Measurements from ENCODE around the gene FAM98B. TPM values are rescaled to one million over a fixed set of nuclear protein-coding genes. Genes with fewer than 3 reads are reported as not detected.

FAM98B gene
- total RNA-seq, 2 donors from 2014 or later: 24.1 to 36.8 TPM

DNA sequence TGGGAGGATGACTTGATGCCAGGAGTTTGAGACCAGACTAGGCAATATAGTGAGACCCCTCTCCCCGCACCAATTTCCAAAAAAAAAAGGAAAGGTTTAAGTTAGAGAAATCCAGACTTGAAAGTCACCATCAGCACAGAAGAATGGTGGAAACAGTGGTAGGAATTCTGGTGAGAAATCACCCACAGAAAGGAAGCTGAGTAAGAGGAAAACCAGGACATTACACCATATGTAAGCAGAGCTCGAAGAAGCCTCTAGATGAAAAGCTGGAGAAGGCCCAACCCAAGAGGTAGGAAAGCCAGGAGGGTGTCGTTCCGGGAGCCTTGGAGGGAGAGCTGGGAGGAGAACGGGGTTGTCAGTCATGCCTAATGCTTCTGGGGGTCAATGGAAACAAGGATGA lies 70.2 kb downstream of the FAM98B start:
- ATAC-seq (no peak), DNase-seq (ENCODE audit: low spot score) (no peak)
- H3K9me3 Mint-ChIP-seq: peaks cover 3% of the 10 kb centered on the region
- H3K36me3 Mint-ChIP-seq: peaks cover 24% of the 10 kb centered on the region
- peaks cover 46 to 47% of the 10 kb centered on the region in 2 donors for H3K4me1 Mint-ChIP-seq (ENCODE audit: low read depth in 2 of 2)
- H3K27me3 Mint-ChIP-seq: no peaks in the 10 kb centered on the region
- no peak overlapping the region for H3K4me3 Mint-ChIP-seq
- H3K27ac Mint-ChIP-seq: peak overlapping the region; percentile 58

DNA sequence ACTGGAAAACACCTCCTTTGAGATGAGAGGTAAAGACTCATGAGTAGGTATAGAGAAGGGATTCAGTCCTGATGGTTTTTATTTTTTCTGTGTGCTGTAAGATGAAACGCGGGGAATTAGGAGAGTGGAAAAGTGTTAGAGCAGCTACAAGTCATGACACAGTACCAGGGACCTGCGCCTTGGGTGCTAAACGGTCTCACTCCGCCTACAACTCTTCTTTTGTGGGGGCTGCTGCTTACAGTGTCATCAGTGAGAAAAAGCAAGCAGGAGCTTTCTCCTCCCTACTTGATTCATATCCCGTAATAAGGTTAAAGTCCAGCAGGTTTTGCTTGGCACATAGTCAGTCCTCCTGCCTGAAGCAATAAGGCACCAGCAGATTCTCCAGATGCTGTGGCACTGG lies 71.6 kb downstream of the FAM98B start:
- H3K9me3 Mint-ChIP-seq: peaks cover 5% of the 10 kb centered on the region
- peak overlapping the region in 1 of 2 donors; percentile 58 for H3K27ac Mint-ChIP-seq
- no peak for DNase-seq (ENCODE audit: low spot score)
- H3K36me3 Mint-ChIP-seq: peaks cover 38% of the 10 kb centered on the region
- H3K4me3 Mint-ChIP-seq: no peak overlapping the region
- ATAC-seq: no peak
- peaks cover 56 to 59% of the 10 kb centered on the region in 2 donors for H3K4me1 Mint-ChIP-seq (ENCODE audit: low read depth in 2 of 2)
- no peaks in the 10 kb centered on the region for H3K27me3 Mint-ChIP-seq

DNA sequence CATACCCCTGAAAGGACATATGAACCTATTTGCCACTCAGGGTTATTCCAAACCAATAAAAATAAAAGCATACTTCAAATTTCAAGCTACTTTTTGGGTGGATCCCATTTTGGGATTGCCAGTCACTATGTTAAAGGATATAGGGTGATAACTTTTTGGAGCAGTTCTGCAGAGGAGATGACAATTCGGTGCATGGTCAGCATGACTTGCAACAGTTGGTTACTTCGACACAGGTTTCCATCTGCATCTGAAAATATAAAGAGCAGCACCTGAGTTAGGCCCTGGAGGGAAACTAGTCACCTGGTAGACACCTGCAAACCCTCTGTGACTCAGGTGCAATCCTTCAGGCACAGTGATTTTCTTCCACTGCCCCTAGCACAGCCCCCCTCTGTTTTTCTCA lies 72.2 kb downstream of the FAM98B start:
- Mint-ChIP-seq H3K36me3 (peaks cover 41% of the 10 kb centered on the region), H3K4me1 (ENCODE audit: low read depth in 2 of 2) (peaks cover 60 to 64% of the 10 kb centered on the region in 2 donors), H3K27me3 (no peaks in the 10 kb centered on the region), H3K4me3 (no peak overlapping the region), H3K9me3 (peaks cover 5% of the 10 kb centered on the region), H3K27ac (peak overlapping the region in 1 of 2 donors; percentile 58)
- DNase-seq (ENCODE audit: low spot score): no peak
- no peak for ATAC-seq

DNA sequence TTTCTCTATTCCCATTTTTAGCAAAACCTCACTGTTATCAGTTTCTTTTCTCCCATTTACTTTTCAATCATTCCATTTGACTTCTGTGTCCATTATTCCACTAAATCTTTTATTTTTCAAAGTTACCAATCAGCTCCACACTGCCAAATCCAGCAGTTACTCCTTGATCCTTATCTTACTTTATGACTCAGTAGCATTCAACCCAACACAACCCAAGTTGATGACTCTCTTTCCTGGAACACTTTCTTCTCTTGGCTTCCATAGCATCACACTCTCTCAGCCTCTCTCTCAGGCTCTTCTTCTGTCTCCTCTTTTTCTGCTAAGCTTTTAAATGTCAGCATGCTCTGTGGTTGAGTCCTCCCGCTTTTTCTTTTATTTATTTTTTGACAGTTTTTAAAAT lies 74.4 kb downstream of the FAM98B start:
- no peak for ATAC-seq
- peaks cover 53% of the 10 kb centered on the region for H3K36me3 Mint-ChIP-seq
- no peak for DNase-seq (ENCODE audit: low spot score)
- H3K4me3 Mint-ChIP-seq: no peak overlapping the region
- H3K4me1 Mint-ChIP-seq (ENCODE audit: low read depth in 2 of 2): peaks cover 61 to 68% of the 10 kb centered on the region in 2 donors
- no peaks in the 10 kb centered on the region for H3K27me3 Mint-ChIP-seq
- peak overlapping the region; percentile 36 to 62 for H3K27ac Mint-ChIP-seq
- peaks cover 5% of the 10 kb centered on the region for H3K9me3 Mint-ChIP-seq

DNA sequence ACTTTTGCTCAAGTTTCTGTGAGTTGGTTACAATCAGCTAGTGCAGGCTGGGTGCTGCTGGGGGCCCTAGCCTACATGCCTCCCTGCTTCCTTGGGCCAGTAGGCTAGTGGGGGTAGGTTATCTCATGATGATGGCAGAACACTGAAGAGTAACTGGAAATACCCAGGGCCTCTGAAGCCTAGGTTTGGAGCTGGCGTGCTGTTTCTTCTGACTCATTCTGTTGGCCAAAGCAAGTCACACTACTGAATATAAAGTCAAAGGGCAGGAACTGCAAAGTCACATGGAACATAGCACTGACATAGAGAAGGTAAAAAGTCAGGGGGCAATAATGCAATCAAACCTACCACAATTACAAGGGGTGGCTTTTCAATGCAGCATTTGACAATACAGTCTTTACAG lies 76.2 kb downstream of the FAM98B start:
- Mint-ChIP-seq H3K9me3 (peaks cover 5% of the 10 kb centered on the region), H3K27ac (peak overlapping the region; percentile 62 to 92), H3K4me3 (peak overlapping the region; percentile 68), H3K36me3 (peaks cover 49% of the 10 kb centered on the region), H3K4me1 (ENCODE audit: low read depth in 2 of 2) (peaks cover 66 to 74% of the 10 kb centered on the region in 2 donors), H3K27me3 (no peaks in the 10 kb centered on the region)
- DNase-seq (ENCODE audit: low spot score) (no peak), ATAC-seq (peak; percentile 85 to 90)

DNA sequence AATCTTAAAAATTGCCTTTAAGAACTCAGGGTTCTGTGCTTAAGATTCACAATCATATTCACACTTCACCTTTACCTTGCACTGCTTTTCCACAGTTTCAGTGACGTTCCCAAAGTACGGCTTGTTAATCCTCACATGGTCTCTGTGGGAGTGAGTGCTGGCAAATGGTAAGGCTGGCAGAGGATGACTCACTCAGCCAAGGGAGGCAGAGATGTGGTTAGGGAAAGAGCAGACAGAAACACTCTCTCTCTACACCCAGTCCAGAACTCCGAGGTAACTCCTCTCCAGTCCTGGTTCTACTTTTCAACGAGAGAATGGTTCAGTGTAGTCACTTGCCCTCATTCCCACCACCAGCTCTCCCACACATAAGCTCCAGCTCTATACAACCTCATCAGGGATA lies 77.6 kb downstream of the FAM98B start:
- DNase-seq (ENCODE audit: low spot score) (no peak), ATAC-seq (no peak)
- Mint-ChIP-seq H3K27me3 (no peaks in the 10 kb centered on the region), H3K9me3 (peaks cover 5% of the 10 kb centered on the region), H3K36me3 (peaks cover 63% of the 10 kb centered on the region), H3K27ac (peak overlapping the region; percentile 62 to 90), H3K4me3 (peak overlapping the region; percentile 24), H3K4me1 (ENCODE audit: low read depth in 2 of 2) (peaks cover 80 to 88% of the 10 kb centered on the region in 2 donors)

DNA sequence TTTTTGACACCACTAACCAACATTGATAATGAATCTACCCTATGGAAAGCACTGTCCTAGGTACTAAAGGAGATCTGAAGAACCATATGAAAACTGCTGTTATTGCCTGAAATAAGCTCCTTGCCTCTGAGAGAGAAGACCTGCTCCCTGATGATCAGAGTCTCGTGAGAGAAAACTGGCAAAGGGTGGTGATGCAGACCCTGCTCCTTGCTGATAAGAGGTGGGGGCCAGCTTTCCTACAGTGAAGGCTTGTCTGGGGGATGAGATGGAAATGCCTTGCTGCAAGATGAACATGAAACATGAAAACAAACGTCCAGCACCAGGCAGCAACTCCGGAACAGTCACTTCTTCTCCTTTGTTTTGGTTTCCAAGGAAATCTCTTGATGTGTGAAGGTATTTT lies 78.8 kb downstream of the FAM98B start:
- no peak for ATAC-seq
- peak overlapping the region; percentile 62 to 90 for H3K27ac Mint-ChIP-seq
- H3K4me3 Mint-ChIP-seq: peak overlapping the region; percentile 22
- no peak for DNase-seq (ENCODE audit: low spot score)
- no peaks in the 10 kb centered on the region for H3K27me3 Mint-ChIP-seq
- H3K4me1 Mint-ChIP-seq (ENCODE audit: low read depth in 2 of 2): peaks cover 85 to 94% of the 10 kb centered on the region in 2 donors
- peaks cover 65% of the 10 kb centered on the region for H3K36me3 Mint-ChIP-seq
- peaks cover 5% of the 10 kb centered on the region for H3K9me3 Mint-ChIP-seq

DNA sequence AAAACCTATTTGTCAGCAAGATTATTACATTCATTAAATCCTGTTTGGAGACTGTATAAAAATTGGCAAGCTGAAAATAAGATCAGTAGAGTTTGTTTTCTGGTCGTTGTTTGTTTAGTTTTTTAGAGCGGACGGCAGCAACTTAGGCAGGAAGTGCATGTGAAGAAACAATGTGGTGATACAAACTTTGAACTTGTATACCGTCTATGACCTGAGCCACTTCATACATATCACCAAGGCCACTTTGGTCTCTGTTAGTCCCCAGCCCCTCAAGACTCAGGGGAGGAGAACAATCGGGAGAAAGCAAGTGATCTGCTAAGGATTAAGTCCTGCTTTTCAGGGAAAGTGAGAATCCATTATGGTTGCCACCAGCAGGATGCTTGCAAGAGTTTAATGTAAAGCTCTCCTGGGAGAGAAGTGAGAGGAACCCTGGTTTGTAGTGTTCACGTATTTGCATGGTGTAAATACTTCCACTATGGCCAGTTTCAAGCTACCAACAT lies 79.5 kb downstream of the FAM98B start:
- H3K27me3 Mint-ChIP-seq: no peaks in the 10 kb centered on the region
- DNase-seq (ENCODE audit: low spot score) (no peak), ATAC-seq (no peak)
- peak overlapping the region; percentile 22 for H3K4me3 Mint-ChIP-seq
- peaks cover 64% of the 10 kb centered on the region for H3K36me3 Mint-ChIP-seq
- peak overlapping the region; percentile 62 to 90 for H3K27ac Mint-ChIP-seq
- H3K4me1 Mint-ChIP-seq (ENCODE audit: low read depth in 2 of 2): peaks cover 86 to 95% of the 10 kb centered on the region in 2 donors
- peaks cover 5% of the 10 kb centered on the region for H3K9me3 Mint-ChIP-seq

DNA sequence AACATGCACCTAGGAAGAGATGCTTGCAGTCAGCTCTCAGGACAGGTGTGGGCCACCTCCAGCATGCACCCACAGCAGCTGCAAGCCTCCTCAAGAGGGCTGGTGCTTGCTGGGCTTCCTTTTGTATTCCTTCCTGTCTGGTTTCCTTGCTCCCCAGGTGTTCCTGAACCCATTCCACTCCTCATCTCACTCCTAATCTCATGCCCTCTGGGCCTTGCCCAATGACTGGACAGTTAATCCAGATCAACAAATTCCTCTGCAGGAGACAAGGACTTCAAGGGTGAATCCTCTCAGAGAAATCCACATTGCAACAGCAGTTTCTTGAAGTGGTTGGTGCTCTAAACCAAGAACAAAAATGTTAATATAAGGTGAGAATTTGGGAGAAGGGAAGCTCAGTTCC lies 80.0 kb downstream of the FAM98B start:
- H3K27me3 Mint-ChIP-seq: no peaks in the 10 kb centered on the region
- DNase-seq (ENCODE audit: low spot score) (no peak), ATAC-seq (no peak)
- peaks cover 61% of the 10 kb centered on the region for H3K36me3 Mint-ChIP-seq
- peak overlapping the region; percentile 62 to 90 for H3K27ac Mint-ChIP-seq
- peak overlapping the region; percentile 6 for H3K4me3 Mint-ChIP-seq
- H3K9me3 Mint-ChIP-seq: peaks cover 4% of the 10 kb centered on the region
- peaks cover 88 to 95% of the 10 kb centered on the region in 2 donors for H3K4me1 Mint-ChIP-seq (ENCODE audit: low read depth in 2 of 2)

DNA sequence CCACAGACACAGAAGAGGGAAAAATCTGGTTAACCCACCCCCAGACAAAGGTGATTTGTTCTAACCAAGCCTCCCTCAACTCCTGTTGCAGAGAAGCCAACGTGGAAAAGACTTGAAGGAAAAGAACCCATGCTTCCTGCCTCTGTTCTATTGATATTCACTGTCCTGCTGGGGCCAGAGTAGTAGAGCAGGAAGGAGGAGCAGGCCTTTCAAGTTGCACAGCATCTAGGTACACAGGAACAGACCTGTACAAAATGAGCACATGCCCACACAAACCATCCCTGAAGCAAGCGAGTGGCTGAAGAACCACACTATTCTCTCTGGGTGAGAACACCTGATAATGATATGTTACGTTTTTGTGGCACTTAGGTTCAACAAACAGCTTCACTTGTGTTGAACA lies 80.8 kb downstream of the FAM98B start:
- H3K27ac Mint-ChIP-seq: peak overlapping the region; percentile 62 to 90
- H3K36me3 Mint-ChIP-seq: peaks cover 53% of the 10 kb centered on the region
- DNase-seq (ENCODE audit: low spot score) (no peak), ATAC-seq (no peak)
- H3K4me3 Mint-ChIP-seq: peak overlapping the region; percentile 26
- no peaks in the 10 kb centered on the region for H3K9me3 Mint-ChIP-seq
- peaks cover 86 to 94% of the 10 kb centered on the region in 2 donors for H3K4me1 Mint-ChIP-seq (ENCODE audit: low read depth in 2 of 2)
- H3K27me3 Mint-ChIP-seq: no peaks in the 10 kb centered on the region

DNA sequence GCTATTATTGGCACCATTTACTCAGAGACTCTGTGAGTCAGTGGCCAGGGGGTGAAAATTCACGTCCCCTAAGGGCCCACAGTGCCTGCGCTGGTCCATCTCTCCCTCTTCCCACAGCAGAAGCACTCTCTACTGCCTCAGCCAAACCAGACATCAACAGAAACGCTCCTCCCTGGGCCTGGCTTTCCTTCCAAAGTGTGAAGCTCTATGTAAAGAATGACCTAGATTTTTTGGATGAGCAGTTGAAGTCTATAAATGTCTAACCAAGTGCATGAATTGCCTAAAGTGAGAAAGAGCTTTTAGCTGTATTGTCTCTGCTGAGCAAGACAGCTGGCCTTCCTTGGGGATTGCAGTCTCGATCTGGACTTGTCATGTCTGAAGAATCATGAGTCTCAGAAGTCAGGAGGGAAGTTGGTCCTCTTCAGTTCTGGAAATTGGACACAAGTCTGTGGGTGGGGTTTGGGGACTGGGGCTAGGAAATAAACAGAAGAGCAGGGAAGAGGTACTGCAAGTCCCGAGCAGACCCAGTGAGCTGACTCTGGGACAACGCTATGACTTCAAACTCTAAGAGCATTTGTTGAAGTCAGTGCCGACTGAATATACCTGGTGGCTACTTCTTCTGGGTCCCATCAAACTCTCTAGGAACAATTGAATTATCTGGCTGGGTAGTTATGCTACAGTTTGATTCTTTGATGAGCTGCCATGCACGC lies 81.7 kb downstream of the FAM98B start:
- H3K9me3 Mint-ChIP-seq: no peaks in the 10 kb centered on the region
- peaks cover 84 to 93% of the 10 kb centered on the region in 2 donors for H3K4me1 Mint-ChIP-seq (ENCODE audit: low read depth in 2 of 2)
- peaks cover 44% of the 10 kb centered on the region for H3K36me3 Mint-ChIP-seq
- H3K27ac Mint-ChIP-seq: peak overlapping the region; percentile 62 to 90
- peak overlapping the region; percentile 39 for H3K4me3 Mint-ChIP-seq
- H3K27me3 Mint-ChIP-seq: no peaks in the 10 kb centered on the region
- ATAC-seq (no peak), DNase-seq (ENCODE audit: low spot score) (no peak)

DNA sequence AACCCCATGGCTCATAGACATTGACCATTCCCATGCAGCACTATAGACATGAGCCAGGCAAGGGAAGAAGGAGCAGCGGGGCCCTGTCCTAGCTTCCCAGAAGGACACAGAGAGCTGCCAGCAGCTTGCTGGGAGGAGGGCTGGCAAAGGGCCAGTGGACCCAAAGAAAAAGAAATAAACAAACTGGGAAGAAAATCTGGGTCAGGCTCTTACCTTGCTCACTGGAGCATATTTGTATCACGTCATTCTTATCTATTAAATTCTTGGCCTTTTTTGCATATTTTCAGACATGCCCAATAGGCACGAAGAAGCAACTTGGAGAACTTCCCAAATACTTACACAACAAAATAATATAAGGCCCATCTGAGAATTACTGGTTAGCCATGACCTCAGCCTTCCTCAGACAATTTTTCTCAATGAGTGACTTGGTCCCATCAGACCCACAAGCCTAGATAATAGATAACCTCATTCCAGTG lies 82.3 kb downstream of the FAM98B start:
- peak overlapping the region; percentile 62 to 90 for H3K27ac Mint-ChIP-seq
- H3K36me3 Mint-ChIP-seq: peaks cover 42% of the 10 kb centered on the region

More for the DNA sequence above, 82.3 kb downstream of the FAM98B start:
- H3K4me1 Mint-ChIP-seq (ENCODE audit: low read depth in 2 of 2): peaks cover 85 to 94% of the 10 kb centered on the region in 2 donors
- DNase-seq (ENCODE audit: low spot score): no peak
- ATAC-seq: no peak
- H3K27me3 Mint-ChIP-seq: no peaks in the 10 kb centered on the region
- H3K4me3 Mint-ChIP-seq: peak overlapping the region; percentile 39
- no peaks in the 10 kb centered on the region for H3K9me3 Mint-ChIP-seq

Measured in natural killer cell treated with Interleukin-12 subunit alpha and Interleukin-12 subunit beta and Interleukin-15 and Interleukin-18, amount 100 ng/mL, for 72 hours (primary cell).